Adipose tissue (tissue), 3 donors: ENCODE data around the gene PRODH2. TPM values are rescaled to one million over a fixed set of nuclear protein-coding genes. Genes with fewer than 3 reads are reported as not detected.
"Not testable (repeated sequence)": the region's sequence is repeated elsewhere in the genome, so short reads cannot be mapped to it uniquely, and the experiment has no call there.

Source experiments
- H3K27ac ChIP-seq: one replicate; pipeline ENCODE4 v1.5.1; 2013; ENCODE audit warnings: low read depth, low read length
- WGBS, 3 donors: extraction: QIAGEN DNeasy Blood & Tissue Kit; methylation state at CpG; one replicate each; pipeline ENCODE4 v1.1.7; 2013; 5-methylcytosine and 5-hydroxymethylcytosine counted together
- polyA plus RNA-seq, 3 donors: library from polyadenylated mRNA; stranded (reverse); fragments of 200-250 nt; gene quantifications; one replicate each; pipeline ENCODE4 v1.2.3, GENCODE V29; 2013
- donor health status: healthy with polysubstance abuse.
- donor health status: Bipolar disorder and iron deficiency.
- donor health status: healthy.

Gene PRODH2
- polyA plus RNA-seq, 3 donors, result 2.2 TPM; not detected in 2

- WGBS, 3 donors, result 55 to 64% (median 63%) methylated on average over 16 of the region's 16 CpGs
These were observed 32.0 kb upstream of the PRODH2 start for GRCh38 chr19:35844482-35845214.

GRCh38 chr19:35843676-35844481, 31.2 kb upstream of the PRODH2 start:
- H3K27ac ChIP-seq, result no peak overlapping the region
- 12 to 34% (median 15%) methylated on average over 42 of the region's 42 CpGs for WGBS, 3 donors

More at GRCh38 chr19:35844482-35845214, 32.0 kb upstream of the PRODH2 start:
- no peak overlapping the region for H3K27ac ChIP-seq

GRCh38 chr19:35842666-35843272, 30.1 kb upstream of the PRODH2 start:
- WGBS, 3 donors, result 83 to 93% (median 87%) methylated on average over 4 of the region's 4 CpGs

GRCh38 chr19:35841961-35842595, 29.4 kb upstream of the PRODH2 start:
- 85 to 87% (median 86%) methylated on average over 13 of the region's 13 CpGs for WGBS, 3 donors
- no peak overlapping the region for H3K27ac ChIP-seq

More at GRCh38 chr19:35842666-35843272, 30.1 kb upstream of the PRODH2 start:
- no peak overlapping the region for H3K27ac ChIP-seq

- 55 to 68% (median 63%) methylated on average over 11 of the region's 11 CpGs for WGBS, 3 donors
- not testable (repeated sequence) for H3K27ac ChIP-seq
These were observed 23.5 kb upstream of the PRODH2 start for GRCh38 chr19:35836096-35836495.

GRCh38 chr19:35833972-35834371, 21.3 kb upstream of the PRODH2 start:
- WGBS, 3 donors, result 53 to 71% (median 65%) methylated on average over 7 of the region's 7 CpGs
- H3K27ac ChIP-seq, result no peak overlapping the region

GRCh38 chr19:35832054-35832453, 19.4 kb upstream of the PRODH2 start:
- WGBS, 3 donors, result 27 to 79% (median 74%) methylated on average over 4 of the region's 4 CpGs
- H3K27ac ChIP-seq, result no peak overlapping the region

GRCh38 chr19:35830986-35831385, 18.3 kb upstream of the PRODH2 start:
- H3K27ac ChIP-seq, result no peak overlapping the region
- WGBS, 3 donors, result 74 to 84% (median 75%) methylated on average over 18 of the region's 18 CpGs

GRCh38 chr19:35828692-35829301, 16.2 kb upstream of the PRODH2 start:
- 7 to 55% (median 16%) methylated on average over 12 of the region's 12 CpGs for WGBS, 3 donors

GRCh38 chr19:35824150-35824549, 11.5 kb upstream of the PRODH2 start:
- no peak overlapping the region for H3K27ac ChIP-seq
- 80 to 94% (median 87%) methylated on average over 5 of the region's 5 CpGs for WGBS, 3 donors

More at GRCh38 chr19:35828692-35829301, 16.2 kb upstream of the PRODH2 start:
- H3K27ac ChIP-seq, result no peak overlapping the region

- no peak overlapping the region for H3K27ac ChIP-seq
- 54 to 82% (median 64%) methylated on average over 3 of the region's 3 CpGs for WGBS, 3 donors
These were observed 9.9 kb upstream of the PRODH2 start for GRCh38 chr19:35822579-35822978.

GRCh38 chr19:35818445-35818844, 5.8 kb upstream of the PRODH2 start:
- 72 to 74% (median 74%) methylated on average over 3 of the region's 3 CpGs for WGBS, 3 donors
- no peak overlapping the region for H3K27ac ChIP-seq

GRCh38 chr19:35816846-35817245, 4.2 kb upstream of the PRODH2 start:
- WGBS, 3 donors, result 80 to 88% (median 85%) methylated on average over 6 to 9 of the region's 9 CpGs

GRCh38 chr19:35816262-35816661, 3.6 kb upstream of the PRODH2 start:
- 30 to 59% (median 32%) methylated on average over 6 of the region's 6 CpGs for WGBS, 3 donors
- no peak overlapping the region for H3K27ac ChIP-seq

More at GRCh38 chr19:35816846-35817245, 4.2 kb upstream of the PRODH2 start:
- H3K27ac ChIP-seq, result no peak overlapping the region

GRCh38 chr19:35813043-35813890, 622 bp upstream of the PRODH2 start:
- H3K27ac ChIP-seq, result no peak overlapping the region
- WGBS, 3 donors, result 70 to 86% (median 81%) methylated on average over 11 of the region's 11 CpGs

GRCh38 chr19:35811317-35812219, 1.1 kb downstream of the PRODH2 start:
- 67 to 85% (median 73%) methylated on average over 18 of the region's 18 CpGs for WGBS, 3 donors
- H3K27ac ChIP-seq, result no peak overlapping the region
